Left lung (tissue), 10 donors: ENCODE data around the gene PEX12. TPM values are rescaled to one million over a fixed set of nuclear protein-coding genes. Genes with fewer than 3 reads are reported as not detected.

Experiments
- ATAC-seq: fragments of 200-7000 bp; cut with Tn5 transposase; one replicate; pipeline ENCODE4 v1.9.1; 2020; ENCODE audit warnings: moderate library complexity
- DNase-seq, 4 donors: peaks; one replicate each; pipeline ENCODE4 v3.0.0-alpha.2; 2013 to 2020
- H3K27ac ChIP-seq, 2 donors: fragments of 200-600 bp; sonication (generic) in 1 of 2; one replicate each; pipeline versions ENCODE4 v1.5.0 to v1.8.0; 2020 to 2021
- H3K27me3 ChIP-seq, 2 donors: fragments of 200-600 bp; sonication (generic) in 1 of 2; one replicate each; pipeline versions ENCODE4 v1.5.0 to v1.8.0; 2020 to 2021
- H3K36me3 ChIP-seq, 2 donors: fragments of 200-600 bp; sonication (generic) in 1 of 2; one replicate each; pipeline versions ENCODE4 v1.5.0 to v1.8.0; 2020 to 2021
- H3K4me1 ChIP-seq, 2 donors: fragments of 200-600 bp; one replicate each; pipeline ENCODE4 v1.8.0; 2021
- H3K4me3 ChIP-seq, 2 donors: fragments of 200-600 bp; sonication (generic) in 1 of 2; one replicate each; pipeline versions ENCODE4 v1.5.0 to v1.8.0; 2020 to 2021; ENCODE audit warnings: mild to moderate bottlenecking in 1 of 2
- H3K9me3 ChIP-seq, 2 donors: fragments of 200-600 bp; sonication (generic) in 1 of 2; one replicate each; pipeline versions ENCODE4 v1.5.0 to v1.8.0; 2020 to 2021
- CTCF ChIP-seq, 2 donors: fragments of 200-600 bp; sonication (generic) in 1 of 2; IDR thresholded peaks; one replicate each; pipeline versions ENCODE4 v1.5.0 to v1.8.0; 2021; ENCODE audit warnings: antibody characterized with exemption in 2 of 2
- intact Hi-C, 2 donors: fragments of 100-400 bp; cut with DNase I; formaldehyde crosslinking; loops; one replicate each; pipeline versions ENCODE4 v1.11.2 to v1.14.2; 2022
- polyA plus RNA-seq, 6 donors: library from polyadenylated mRNA; unstranded; fragments of 120-200 nt; gene quantifications; one replicate each; pipeline ENCODE4 v1.2.1, GENCODE V29; 2013; ENCODE audit not compliant: insufficient read length in 6 of 6
- total RNA-seq, 2 donors: library from RNA; stranded (reverse); fragmentation: NEBNext Ultra II Directional; extraction: Animal tissue kit (Norgen Biotek cat#: 25700); gene quantifications; one replicate each; pipeline ENCODE4 v1.2.1, GENCODE V29; 2021
- donor health status: DM: no; HTN: yes; CAD: no.
- donor health status: DM: no; HTN: no; CAD: no.

Gene PEX12
- total and polyA plus RNA-seq, 8 donors, result 5.9 to 10.6 (median 9.1) TPM

DNA sequence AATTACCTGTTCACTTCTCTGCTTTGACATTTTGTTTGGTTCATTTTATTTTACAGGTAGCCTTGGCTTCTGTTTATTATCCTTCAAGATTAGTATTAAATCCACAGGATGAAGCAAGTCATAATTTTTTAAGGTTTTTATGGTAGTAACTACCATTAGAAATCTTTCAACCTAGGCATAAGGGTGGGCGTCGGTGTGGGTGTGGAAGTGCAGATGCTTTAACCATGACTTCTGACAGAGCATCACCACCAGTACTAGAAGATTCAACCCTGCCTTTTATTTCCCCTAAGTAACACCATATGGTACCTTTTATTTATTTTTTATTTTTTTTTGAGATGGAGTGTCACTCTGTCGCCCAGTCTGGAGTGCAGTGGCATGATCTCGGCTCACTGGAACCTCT is 31.5 kb upstream of the PEX12 start:
- no peaks in the 10 kb centered on the region for H3K9me3 ChIP-seq
- intact Hi-C loops, result no loop called here
- DNase-seq (no peak), ATAC-seq (no peak)
- H3K4me1 ChIP-seq, result no peaks in the 10 kb centered on the region
- TF ChIP-seq CTCF (IDR thresholded peaks at IDR 0.05), result no peak
- H3K27ac ChIP-seq, result no peak overlapping the region
- peaks cover 0 to 76% of the 10 kb centered on the region in 2 donors for H3K36me3 ChIP-seq
- H3K4me3 ChIP-seq, result no peak overlapping the region
- no peaks in the 10 kb centered on the region for H3K27me3 ChIP-seq

DNA sequence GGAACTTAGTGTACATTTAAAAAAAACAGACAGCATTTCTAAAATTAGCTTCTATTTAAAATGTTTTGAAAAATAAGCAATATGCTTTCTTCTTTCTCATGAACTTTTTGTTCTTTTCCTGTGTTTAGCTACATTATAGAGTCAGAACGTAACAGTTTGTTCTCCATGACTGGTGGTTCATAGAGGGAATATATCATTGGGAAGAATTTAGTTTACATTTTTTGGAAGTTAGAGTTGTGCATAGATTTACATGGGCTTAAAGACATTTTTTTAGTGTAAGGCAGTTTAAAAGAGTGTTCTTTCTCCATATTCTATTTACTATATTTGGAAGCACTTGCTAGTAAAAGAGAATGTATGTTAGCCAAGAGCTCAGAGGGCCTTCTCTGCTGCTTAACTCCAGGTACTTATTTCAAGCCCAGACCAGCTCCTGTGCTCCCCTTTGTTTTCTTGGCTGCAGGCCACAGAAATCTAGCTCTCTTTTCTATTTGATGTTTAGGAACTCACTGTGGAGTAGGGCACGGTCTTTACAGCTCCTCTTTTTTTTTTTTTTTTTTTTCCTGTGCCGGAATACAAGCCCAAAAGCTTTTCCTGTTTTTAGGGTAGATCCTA is 29.0 kb upstream of the PEX12 start:
- H3K27me3 ChIP-seq, result no peaks in the 10 kb centered on the region
- intact Hi-C loops, result no loop called here
- no peaks in the 10 kb centered on the region for H3K9me3 ChIP-seq
- no peaks in the 10 kb centered on the region for H3K4me1 ChIP-seq
- ATAC-seq (no peak), DNase-seq (no peak)
- H3K36me3 ChIP-seq, result peaks cover 0 to 93% of the 10 kb centered on the region in 2 donors
- TF ChIP-seq CTCF (IDR thresholded peaks at IDR 0.05), result no peak
- H3K27ac ChIP-seq, result no peak overlapping the region
- no peak overlapping the region for H3K4me3 ChIP-seq

GRCh38 chr17:35605678-35606077 is 27.3 kb upstream of the PEX12 start:
- DNase-seq (no peak), ATAC-seq (no peak)
- TF ChIP-seq CTCF (IDR thresholded peaks at IDR 0.05), result no peak
- Histone ChIP-seq H3K27me3 (no peaks in the 10 kb centered on the region), H3K4me1 (no peaks in the 10 kb centered on the region), H3K9me3 (no peaks in the 10 kb centered on the region), H3K27ac (no peak overlapping the region), H3K4me3 (no peak overlapping the region), H3K36me3 (peaks cover 0 to 98% of the 10 kb centered on the region in 2 donors)
- intact Hi-C loops, result no loop called here

DNA sequence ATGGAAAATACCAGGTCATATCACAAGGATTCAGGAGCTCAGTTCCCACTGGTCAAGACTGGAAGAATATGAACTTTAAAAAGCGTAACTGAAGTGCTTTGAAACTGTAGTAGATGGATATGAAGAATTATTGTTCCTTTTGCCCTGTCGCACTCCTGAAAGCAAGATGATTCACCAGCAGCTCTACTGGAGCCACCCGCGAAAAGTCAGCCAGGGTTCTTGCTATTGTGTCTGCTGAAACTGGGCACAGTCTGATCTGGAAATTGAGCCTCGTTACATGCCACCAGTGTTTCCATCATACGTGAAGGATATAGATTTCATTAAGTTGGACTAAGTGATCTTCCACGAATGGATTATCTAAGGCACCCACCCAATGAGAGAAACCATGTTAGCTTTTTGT is 25.3 kb upstream of the PEX12 start:
- DNase-seq (no peak), ATAC-seq (no peak)
- Histone ChIP-seq H3K36me3 (peaks cover 0 to 98% of the 10 kb centered on the region in 2 donors), H3K4me1 (no peaks in the 10 kb centered on the region), H3K4me3 (no peak overlapping the region), H3K27ac (no peak overlapping the region), H3K9me3 (no peaks in the 10 kb centered on the region), H3K27me3 (no peaks in the 10 kb centered on the region)
- TF ChIP-seq CTCF (IDR thresholded peaks at IDR 0.05), result no peak
- intact Hi-C loops, result no loop called here

GRCh38 chr17:35597604-35598003 is 19.2 kb upstream of the PEX12 start:
- DNase-seq (no peak), ATAC-seq (no peak)
- H3K36me3 ChIP-seq, result peaks cover 0 to 87% of the 10 kb centered on the region in 2 donors
- intact Hi-C loops, result no loop called here
- no peak for TF ChIP-seq CTCF (IDR thresholded peaks at IDR 0.05)
- H3K27me3 ChIP-seq, result no peaks in the 10 kb centered on the region
- no peaks in the 10 kb centered on the region for H3K4me1 ChIP-seq
- H3K27ac ChIP-seq, result no peak overlapping the region
- no peak overlapping the region for H3K4me3 ChIP-seq
- H3K9me3 ChIP-seq, result no peaks in the 10 kb centered on the region
